Neuronal stem cell (in vitro differentiated cells): ENCODE measurements around the gene TRMO.

Experiments used
- DNase-seq: peaks from one replicate; pipeline ENCODE4 v3.0.0-alpha.2; 2013; ENCODE audit warnings: low spot score
- H2AFZ ChIP-seq: one replicate; pipeline ENCODE4 v1.6.1; 2013; ENCODE audit warnings: mild to moderate bottlenecking, low read length, inconsistent platforms
- H2AK5ac ChIP-seq: 2 replicates; pipeline ENCODE4 v1.6.1; 2013; ENCODE audit warnings: low read depth, mild to moderate bottlenecking, inconsistent platforms, low read length, moderate library complexity, mixed read lengths
- H2BK120ac ChIP-seq: 2 replicates; pipeline ENCODE4 v1.6.1; 2013; ENCODE audit warnings: low read depth, mild to moderate bottlenecking, inconsistent platforms, low read length, moderate library complexity, mixed read lengths
- H2BK12ac ChIP-seq: one replicate; pipeline ENCODE4 v1.6.1; 2013; ENCODE audit warnings: low read length, inconsistent platforms
- H2BK15ac ChIP-seq: 2 replicates; pipeline ENCODE4 v1.6.1; 2013; ENCODE audit warnings: mild to moderate bottlenecking, low read length, inconsistent platforms, mixed read lengths
- H2BK5ac ChIP-seq: one replicate; pipeline ENCODE4 v1.6.1; 2013; ENCODE audit warnings: inconsistent platforms, mild to moderate bottlenecking, low read length, moderate library complexity
- H3K14ac ChIP-seq: one replicate; pipeline ENCODE4 v1.6.1; 2013; ENCODE audit warnings: low read length, inconsistent platforms
- H3K18ac ChIP-seq: 2 replicates; pipeline ENCODE4 v1.6.1; 2013; ENCODE audit warnings: low read length, inconsistent platforms
- H3K23ac ChIP-seq: 2 replicates; pipeline ENCODE4 v1.6.1; 2013; ENCODE audit warnings: low read depth, mild to moderate bottlenecking, mixed read lengths, low read length, inconsistent platforms; ENCODE audit not compliant: poor library complexity
- H3K27ac ChIP-seq: replicated peaks from 3 replicates; pipeline ENCODE4 v1.5.1; 2013; ENCODE audit warnings: low read length, inconsistent platforms
- H3K27me3 ChIP-seq, 3 experiments: 2 replicates each; pipeline ENCODE4 v1.6.1; 2013; ENCODE audit warnings: low read length in 3 of 3, mild to moderate bottlenecking in 2 of 3, inconsistent platforms in 1 of 3, low read depth in 1 of 3, mixed read lengths in 1 of 3, moderate library complexity in 1 of 3; ENCODE audit not compliant: control insufficient read depth in 3 of 3, insufficient read depth in 3 of 3
- H3K36me3 ChIP-seq, 2 donors: replicated peaks in 1 of 2; 2 replicates each; pipeline ENCODE4 v1.6.1; 2013; ENCODE audit warnings: low read length in 2 of 2; ENCODE audit not compliant: control insufficient read depth in 2 of 2, insufficient read depth in 2 of 2
- H3K4ac ChIP-seq: 2 replicates; pipeline ENCODE4 v1.6.1; 2013; ENCODE audit warnings: inconsistent platforms, mild to moderate bottlenecking, low read length, moderate library complexity
- H3K4me1 ChIP-seq, 2 donors: 1 replicate in 1 of 2; 2 replicates in 1 of 2; pipeline ENCODE4 v1.6.1; 2013; ENCODE audit warnings: low read length in 2 of 2, low read depth in 1 of 2; ENCODE audit not compliant: control insufficient read depth in 2 of 2, insufficient read depth in 1 of 2
- H3K4me2 ChIP-seq: one replicate; pipeline ENCODE4 v1.6.1; 2013; ENCODE audit warnings: mild to moderate bottlenecking, low read length, inconsistent platforms; ENCODE audit not compliant: insufficient read depth, poor library complexity, severe bottlenecking
- H3K4me3 ChIP-seq, 2 donors: 2 replicates each; pipeline ENCODE4 v1.5.1; 2013; ENCODE audit warnings: low read length in 2 of 2, mild to moderate bottlenecking in 2 of 2, inconsistent platforms in 1 of 2, moderate library complexity in 1 of 2
- H3K79me1 ChIP-seq: one replicate; pipeline ENCODE4 v1.6.1; 2013; ENCODE audit warnings: low read depth, mild to moderate bottlenecking, inconsistent platforms, low read length, moderate library complexity
- H3K9ac ChIP-seq: one replicate; pipeline ENCODE4 v1.6.1; 2013; ENCODE audit warnings: mild to moderate bottlenecking, low read depth, low read length, inconsistent platforms; ENCODE audit not compliant: poor library complexity
- H3K9me3 ChIP-seq, 2 donors: replicated peaks in 1 of 2; 2 replicates each; pipeline versions ENCODE3 to v1.6.1; 2013; ENCODE audit warnings: low read length in 2 of 2, mild to moderate bottlenecking in 2 of 2, inconsistent platforms in 1 of 2, low read depth in 1 of 2, mixed read lengths in 1 of 2, moderate library complexity in 1 of 2; ENCODE audit not compliant: control insufficient read depth in 2 of 2, insufficient read depth in 1 of 2
- H4K8ac ChIP-seq: one replicate; pipeline ENCODE4 v1.6.1; 2013; ENCODE audit warnings: low read depth, mild to moderate bottlenecking, inconsistent platforms, low read length, moderate library complexity
- H4K91ac ChIP-seq: one replicate; pipeline ENCODE4 v1.6.1; 2013; ENCODE audit warnings: low read length, low read depth, mild to moderate bottlenecking, inconsistent platforms; ENCODE audit not compliant: poor library complexity
- WGBS, 2 donors: extraction: QIAGEN DNeasy Blood & Tissue Kit; methylation state at CpG; one replicate each; pipeline ENCODE4 v1.1.7; 2013; ENCODE audit warnings: missing lambda C conversion rate in 2 of 2, mixed read lengths in 1 of 2; ENCODE audit not compliant: insufficient read length in 2 of 2, insufficient replicate concordance in 1 of 2; ENCODE audit errors: extremely low coverage in 2 of 2; 5-methylcytosine and 5-hydroxymethylcytosine counted together

Gene TRMO

DNA sequence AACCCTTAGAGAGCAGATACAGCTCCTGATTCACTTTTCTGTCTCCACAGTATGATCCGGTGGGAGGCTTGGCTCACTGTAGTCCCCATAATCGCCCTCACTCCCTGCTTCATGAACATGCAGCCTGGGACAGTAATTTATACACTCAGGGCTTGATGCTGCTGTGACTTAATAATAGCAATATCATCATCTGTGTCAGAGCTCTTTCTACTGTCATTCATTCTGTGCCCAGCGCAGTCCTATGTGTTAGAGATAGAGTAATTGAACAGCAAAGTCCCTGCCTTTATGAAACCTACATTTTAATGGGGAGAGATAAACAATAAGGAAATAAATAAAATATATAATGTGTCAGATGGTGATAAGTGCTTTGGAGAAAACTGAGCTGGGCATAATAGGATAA is 18.4 kb upstream of the TRMO start:
- Histone ChIP-seq H4K91ac (no peak overlapping the region), H3K36me3 (no peaks in the 10 kb centered on the region), H2BK12ac (no peak overlapping the region), H2BK5ac (no peak overlapping the region), H3K4me1 (no peaks in the 10 kb centered on the region), H3K4me2 (no peak overlapping the region), H3K4ac (no peak overlapping the region), H2BK120ac (no peak overlapping the region), H2BK15ac (no peak overlapping the region), H2AK5ac (no peak overlapping the region), H3K9ac (no peak overlapping the region), H3K27me3 (peaks cover 0 to 73% (median 27%) of the 10 kb centered on the region in 3 experiments), H3K4me3 (no peak overlapping the region), H4K8ac (no peak overlapping the region), H3K79me1 (no peaks in the 10 kb centered on the region), H3K23ac (no peak overlapping the region), H3K9me3 (no peaks in the 10 kb centered on the region), H2AFZ (no peak overlapping the region), H3K27ac (no peak overlapping the region), H3K14ac (no peak overlapping the region), H3K18ac (no peak overlapping the region)
- DNase-seq, result no peak
- no CpG with 5 or more reads among the region's 3 CpGs for WGBS, 2 donors

DNA sequence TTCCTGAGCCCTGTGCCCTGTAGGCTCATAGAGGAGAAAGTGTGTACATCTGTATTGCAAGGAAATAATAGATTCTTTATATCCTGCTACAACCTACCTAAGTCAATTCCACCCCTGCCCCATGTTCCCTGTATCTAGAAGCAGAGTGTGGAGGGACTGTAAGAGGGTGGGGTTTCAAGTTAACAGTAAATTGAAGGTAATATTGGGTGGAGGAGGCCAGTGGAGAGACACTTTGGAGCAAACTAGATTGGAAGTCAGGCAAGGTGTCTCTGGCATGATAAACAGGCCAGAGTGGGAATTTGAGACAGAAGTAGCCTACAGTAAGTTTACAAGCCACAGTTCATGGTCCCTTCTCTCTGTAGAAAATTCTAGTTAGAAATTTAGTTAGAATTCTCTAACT is 17.9 kb upstream of the TRMO start:
- no peak overlapping the region for H3K4ac ChIP-seq
- no peaks in the 10 kb centered on the region for H3K36me3 ChIP-seq
- H2BK15ac ChIP-seq, result no peak overlapping the region
- no peak overlapping the region for H3K4me2 ChIP-seq
- H3K4me1 ChIP-seq, result no peaks in the 10 kb centered on the region
- no peak overlapping the region for H2BK12ac ChIP-seq
- no peak overlapping the region for H3K27ac ChIP-seq
- H3K79me1 ChIP-seq, result no peaks in the 10 kb centered on the region
- DNase-seq, result no peak
- no peak overlapping the region for H4K91ac ChIP-seq
- H3K9ac ChIP-seq, result no peak overlapping the region
- peaks cover 0 to 78% (median 29%) of the 10 kb centered on the region in 3 experiments for H3K27me3 ChIP-seq
- no peak overlapping the region for H2BK5ac ChIP-seq
- no peak overlapping the region for H2AK5ac ChIP-seq
- H2BK120ac ChIP-seq, result no peak overlapping the region
- no peak overlapping the region for H3K4me3 ChIP-seq
- no peak overlapping the region for H3K14ac ChIP-seq
- H4K8ac ChIP-seq, result no peak overlapping the region
- no peak overlapping the region for H2AFZ ChIP-seq
- H3K9me3 ChIP-seq, result no peaks in the 10 kb centered on the region
- no peak overlapping the region for H3K18ac ChIP-seq
- no peak overlapping the region for H3K23ac ChIP-seq

DNA sequence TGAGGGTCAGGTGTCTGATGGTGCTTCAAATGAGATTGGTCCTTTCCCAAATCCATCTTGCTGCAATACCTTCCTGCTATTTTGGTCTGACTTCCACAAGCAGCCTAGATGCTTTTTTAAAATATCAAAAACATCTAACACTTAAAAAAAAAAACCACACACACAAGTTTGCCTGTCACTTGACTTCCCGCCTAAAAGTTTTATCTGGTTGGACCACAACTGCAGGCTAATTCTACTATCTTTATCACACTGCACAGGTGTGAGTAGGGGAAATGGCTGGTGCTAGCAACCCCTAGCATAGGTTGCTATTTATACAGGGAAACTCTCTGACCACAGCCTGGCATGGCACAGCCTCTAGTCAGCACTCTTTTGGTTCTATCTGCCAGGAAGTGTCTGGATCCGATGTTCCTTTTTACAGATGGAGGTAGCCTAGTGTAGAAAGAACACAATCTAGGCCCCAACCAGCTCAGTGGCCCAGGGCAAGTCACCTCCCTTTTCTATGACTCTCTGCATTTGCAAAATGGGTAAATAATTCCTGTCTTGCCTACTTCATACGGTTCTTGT is 15.9 kb upstream of the TRMO start, which contains the start of gene HEMGN:
Gene HEMGN, minus strand, starts transcription at position 92 of the 564 bp plus-strand sequence. Its CDS starts 36 bp downstream, at position 56.
- Histone ChIP-seq H2BK12ac (no peak within 1 kb of the TSS), H2AK5ac (no peak within 1 kb of the TSS), H3K9ac (no peak within 1 kb of the TSS), H4K91ac (no peak within 1 kb of the TSS), H3K4me1 (no peaks in the 10 kb centered on the region), H3K27me3 (peaks cover 0 to 80% (median 30%) of the 10 kb centered on the region in 3 experiments), H2BK15ac (no peak within 1 kb of the TSS), H4K8ac (no peak within 1 kb of the TSS), H3K14ac (no peak within 1 kb of the TSS), H3K79me1 (no peaks in the 10 kb centered on the region), H2BK5ac (no peak within 1 kb of the TSS), H3K23ac (no peak within 1 kb of the TSS), H2BK120ac (no peak within 1 kb of the TSS), H3K9me3 (no peaks in the 10 kb centered on the region), H3K27ac (no peak within 1 kb of the TSS), H3K4ac (no peak within 1 kb of the TSS), H3K18ac (no peak within 1 kb of the TSS), H2AFZ (no peak within 1 kb of the TSS), H3K4me3 (no peak within 1 kb of the TSS), H3K36me3 (no peaks in the 10 kb centered on the region), H3K4me2 (no peak within 1 kb of the TSS)
- no CpG with 5 or more reads among the region's 3 CpGs for WGBS, 2 donors
- DNase-seq, result no peak

DNA sequence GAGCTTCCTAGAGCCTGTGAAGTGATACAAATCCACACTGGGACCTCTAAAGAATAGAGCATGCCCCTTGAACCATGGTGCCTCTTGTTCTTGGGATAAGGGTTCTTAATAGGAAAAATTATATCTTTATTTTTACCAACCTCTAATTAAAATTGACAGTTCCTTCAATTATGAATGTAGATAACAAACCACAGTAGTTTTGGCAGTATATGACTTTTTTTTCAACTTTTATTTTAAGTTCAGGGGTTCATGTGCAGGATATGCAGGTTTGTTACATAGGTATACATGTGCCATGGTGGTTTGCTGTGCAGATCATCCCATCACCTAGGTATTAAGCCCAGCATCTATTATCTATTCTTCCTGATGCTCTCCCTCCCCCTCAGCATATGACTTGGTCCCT is 14.7 kb upstream of the TRMO start:
- H3K27me3 ChIP-seq, result peaks cover 0 to 80% (median 25%) of the 10 kb centered on the region in 3 experiments
- no peak overlapping the region for H2BK15ac ChIP-seq
- H3K4me2 ChIP-seq, result no peak overlapping the region
- no peak for DNase-seq
- H2BK12ac ChIP-seq, result no peak overlapping the region
- no peak overlapping the region for H3K4me3 ChIP-seq
- H4K91ac ChIP-seq, result no peak overlapping the region
- H4K8ac ChIP-seq, result no peak overlapping the region
- H2BK5ac ChIP-seq, result no peak overlapping the region
- no peak overlapping the region for H2AK5ac ChIP-seq
- H3K18ac ChIP-seq, result no peak overlapping the region
- no peak overlapping the region for H2BK120ac ChIP-seq
- no peak overlapping the region for H3K27ac ChIP-seq
- no peak overlapping the region for H3K9ac ChIP-seq
- no peaks in the 10 kb centered on the region for H3K9me3 ChIP-seq
- no peak overlapping the region for H3K23ac ChIP-seq
- H3K79me1 ChIP-seq, result no peaks in the 10 kb centered on the region
- H2AFZ ChIP-seq, result no peak overlapping the region
- H3K4me1 ChIP-seq, result no peaks in the 10 kb centered on the region
- no peaks in the 10 kb centered on the region for H3K36me3 ChIP-seq
- no peak overlapping the region for H3K14ac ChIP-seq
- H3K4ac ChIP-seq, result no peak overlapping the region
